Tibial artery (tissue), 4 donors: Measurements from ENCODE around the gene COG5.
A peak's percentile ranks its signal among the peaks of the same experiment; 100 is the strongest.

ENCODE experiments used
- DNase-seq, 2 donors: peaks; one replicate each; pipeline ENCODE4 v3.0.0-alpha.2; 2019
- H3K27ac ChIP-seq, 2 donors: fragments of 200-600 bp; sonication (generic) in 1 of 2; 1 replicate in 1 of 2; 2 replicates in 1 of 2; pipeline ENCODE4 v1.5.1; 2018 to 2019; ENCODE audit warnings: mild to moderate bottlenecking in 1 of 2
- H3K27me3 ChIP-seq, 2 donors: fragments of 200-600 bp; sonication (generic) in 1 of 2; one replicate each; pipeline versions ENCODE4 v1.5.1 to v1.6.0; 2016 to 2019
- H3K36me3 ChIP-seq, 3 donors: fragments of 200-600 bp; sonication (generic) in 2 of 3; one replicate each; pipeline ENCODE4 v1.5.1; 2016 to 2019; ENCODE audit warnings: mild to moderate bottlenecking in 2 of 3
- H3K4me1 ChIP-seq, 4 donors: fragments of 200-600 bp; sonication (generic) in 2 of 4; 1 replicate in 3 of 4; 2 replicates in 1 of 4; pipeline ENCODE4 v1.5.1; 2016 to 2019
- H3K4me3 ChIP-seq, 2 donors: fragments of 200-600 bp; sonication (generic) in 1 of 2; 1 replicate in 1 of 2; 2 replicates in 1 of 2; pipeline ENCODE4 v1.5.1; 2018 to 2019; ENCODE audit warnings: mild to moderate bottlenecking in 2 of 2
- H3K9me3 ChIP-seq, 3 donors: fragments of 200-600 bp; sonication (generic) in 1 of 3; one replicate each; pipeline ENCODE4 v1.5.1; 2016 to 2019
- intact Hi-C: fragments of 100-400 bp; cut with DNase I; formaldehyde crosslinking; loops from one replicate; pipeline ENCODE4 v1.15.0; 2023; ENCODE audit warnings: low total_unique reads
- TF ChIP-seq, protein P1 (sequence below), 2 experiments: fragments of 200-600 bp in 1 of 2; fragments of 450-650 bp in 1 of 2; IDR thresholded peaks; one replicate each; pipeline ENCODE4 v1.5.1; 2017 to 2019; ENCODE audit warnings: antibody characterized with exemption in 2 of 2, mild to moderate bottlenecking in 1 of 2, moderate library complexity in 1 of 2

Gene COG5

GRCh38 chr7:107208024-107208521 is 355.6 kb downstream of the COG5 start:
- intact Hi-C loops, result no loop called here
- TF ChIP-seq, protein P1, sequence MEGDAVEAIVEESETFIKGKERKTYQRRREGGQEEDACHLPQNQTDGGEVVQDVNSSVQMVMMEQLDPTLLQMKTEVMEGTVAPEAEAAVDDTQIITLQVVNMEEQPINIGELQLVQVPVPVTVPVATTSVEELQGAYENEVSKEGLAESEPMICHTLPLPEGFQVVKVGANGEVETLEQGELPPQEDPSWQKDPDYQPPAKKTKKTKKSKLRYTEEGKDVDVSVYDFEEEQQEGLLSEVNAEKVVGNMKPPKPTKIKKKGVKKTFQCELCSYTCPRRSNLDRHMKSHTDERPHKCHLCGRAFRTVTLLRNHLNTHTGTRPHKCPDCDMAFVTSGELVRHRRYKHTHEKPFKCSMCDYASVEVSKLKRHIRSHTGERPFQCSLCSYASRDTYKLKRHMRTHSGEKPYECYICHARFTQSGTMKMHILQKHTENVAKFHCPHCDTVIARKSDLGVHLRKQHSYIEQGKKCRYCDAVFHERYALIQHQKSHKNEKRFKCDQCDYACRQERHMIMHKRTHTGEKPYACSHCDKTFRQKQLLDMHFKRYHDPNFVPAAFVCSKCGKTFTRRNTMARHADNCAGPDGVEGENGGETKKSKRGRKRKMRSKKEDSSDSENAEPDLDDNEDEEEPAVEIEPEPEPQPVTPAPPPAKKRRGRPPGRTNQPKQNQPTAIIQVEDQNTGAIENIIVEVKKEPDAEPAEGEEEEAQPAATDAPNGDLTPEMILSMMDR (IDR thresholded peaks at IDR 0.05), result no peak
- Histone ChIP-seq H3K27ac (peak overlapping the region; percentile 59 to 77), H3K36me3 (peaks cover 23 to 57% (median 45%) of the 10 kb centered on the region in 3 donors), H3K4me3 (no peak overlapping the region), H3K4me1 (peaks cover 0 to 31% (median 17%) of the 10 kb centered on the region in 4 donors), H3K27me3 (no peaks in the 10 kb centered on the region), H3K9me3 (no peaks in the 10 kb centered on the region)
- DNase-seq, result no peak

DNA sequence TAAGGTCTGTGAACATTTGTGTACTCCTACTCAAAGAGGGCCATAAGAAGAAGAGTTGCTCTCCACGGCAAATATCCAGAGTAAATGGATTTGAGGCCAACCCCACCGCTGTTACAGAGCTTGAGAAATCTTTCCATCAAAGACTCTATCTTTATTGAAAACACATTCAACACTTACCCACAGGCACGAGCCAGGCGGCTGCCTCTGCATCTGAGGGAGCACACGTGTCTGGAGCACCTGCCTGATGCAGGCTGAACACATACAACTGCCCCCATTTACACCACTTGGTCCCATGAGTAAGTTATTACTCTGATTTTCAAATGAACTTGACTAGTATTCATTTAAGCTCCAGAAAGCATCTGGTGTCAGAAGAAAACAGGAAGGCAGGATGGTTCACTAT is 356.3 kb downstream of the COG5 start:
- peaks cover 0 to 31% (median 17%) of the 10 kb centered on the region in 4 donors for H3K4me1 ChIP-seq
- peak overlapping the region; percentile 21 to 59 for H3K27ac ChIP-seq
- H3K9me3 ChIP-seq, result no peaks in the 10 kb centered on the region
- no peak overlapping the region for H3K4me3 ChIP-seq
- no peaks in the 10 kb centered on the region for H3K27me3 ChIP-seq
- H3K36me3 ChIP-seq, result peaks cover 30 to 61% (median 51%) of the 10 kb centered on the region in 3 donors
- TF ChIP-seq, protein P1 (IDR thresholded peaks at IDR 0.05), result no peak
- DNase-seq, result no peak
- intact Hi-C loops, result no loop called here

DNA sequence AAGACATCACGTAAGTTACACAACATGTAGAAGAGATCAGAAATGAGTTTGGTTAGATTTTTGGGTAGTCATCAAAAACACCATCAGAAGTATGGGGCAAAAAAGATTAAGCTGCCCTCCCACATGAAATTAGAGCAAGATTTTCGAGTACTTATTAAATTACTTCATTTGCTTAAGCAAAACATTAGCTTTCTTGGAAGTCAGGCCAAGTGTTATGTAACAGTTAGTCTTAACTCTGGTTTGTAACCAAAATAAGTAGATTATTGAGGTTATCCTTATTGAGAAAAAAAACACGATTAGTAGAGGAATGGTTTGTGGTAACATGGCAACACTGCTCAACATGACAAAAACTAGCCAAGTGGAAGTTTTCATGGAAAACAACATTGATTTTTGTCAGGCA is 357.0 kb downstream of the COG5 start:
- DNase-seq, result no peak
- Histone ChIP-seq H3K4me1 (peaks cover 0 to 31% (median 17%) of the 10 kb centered on the region in 4 donors), H3K27ac (peak overlapping the region; percentile 8 to 59), H3K4me3 (no peak overlapping the region), H3K9me3 (no peaks in the 10 kb centered on the region), H3K27me3 (no peaks in the 10 kb centered on the region), H3K36me3 (peaks cover 37 to 69% (median 58%) of the 10 kb centered on the region in 3 donors)
- TF ChIP-seq, protein P1 (IDR thresholded peaks at IDR 0.05), result no peak
- intact Hi-C loops, result no loop called here

GRCh38 chr7:107206136-107206535 is 357.6 kb downstream of the COG5 start:
- no peak for DNase-seq
- intact Hi-C loops, result no loop called here
- peak overlapping the region in 1 of 2 donors; percentile 59 for H3K27ac ChIP-seq

GRCh38 chr7:107203607-107204006 is 360.1 kb downstream of the COG5 start:
- no peak overlapping the region for H3K4me3 ChIP-seq
- TF ChIP-seq, protein P1 (IDR thresholded peaks at IDR 0.05), result no peak
- H3K4me1 ChIP-seq, result peaks cover 0 to 26% (median 15%) of the 10 kb centered on the region in 4 donors
- no peaks in the 10 kb centered on the region for H3K9me3 ChIP-seq
- no peaks in the 10 kb centered on the region for H3K27me3 ChIP-seq
- no peak overlapping the region for H3K27ac ChIP-seq
- intact Hi-C loops, result no loop called here
- DNase-seq, result no peak
- H3K36me3 ChIP-seq, result peaks cover 68 to 82% (median 74%) of the 10 kb centered on the region in 3 donors

More at GRCh38 chr7:107206136-107206535, 357.6 kb downstream of the COG5 start:
- Histone ChIP-seq H3K36me3 (peaks cover 43 to 75% (median 64%) of the 10 kb centered on the region in 3 donors), H3K4me1 (peaks cover 0 to 31% (median 17%) of the 10 kb centered on the region in 4 donors), H3K4me3 (no peak overlapping the region), H3K27me3 (no peaks in the 10 kb centered on the region), H3K9me3 (no peaks in the 10 kb centered on the region)
- TF ChIP-seq, protein P1 (IDR thresholded peaks at IDR 0.05), result no peak
